DMS53 treated with DMSO at 0.1 percent for 48 hours (cell line): ENCODE results near the gene CHST8.

ENCODE experiments used
- DNase-seq: peaks from one replicate; lab custom pipeline; 2025; ENCODE audit not compliant: unreplicated experiment; lab: John Stamatoyannopoulos, UW

Gene CHST8

DNA sequence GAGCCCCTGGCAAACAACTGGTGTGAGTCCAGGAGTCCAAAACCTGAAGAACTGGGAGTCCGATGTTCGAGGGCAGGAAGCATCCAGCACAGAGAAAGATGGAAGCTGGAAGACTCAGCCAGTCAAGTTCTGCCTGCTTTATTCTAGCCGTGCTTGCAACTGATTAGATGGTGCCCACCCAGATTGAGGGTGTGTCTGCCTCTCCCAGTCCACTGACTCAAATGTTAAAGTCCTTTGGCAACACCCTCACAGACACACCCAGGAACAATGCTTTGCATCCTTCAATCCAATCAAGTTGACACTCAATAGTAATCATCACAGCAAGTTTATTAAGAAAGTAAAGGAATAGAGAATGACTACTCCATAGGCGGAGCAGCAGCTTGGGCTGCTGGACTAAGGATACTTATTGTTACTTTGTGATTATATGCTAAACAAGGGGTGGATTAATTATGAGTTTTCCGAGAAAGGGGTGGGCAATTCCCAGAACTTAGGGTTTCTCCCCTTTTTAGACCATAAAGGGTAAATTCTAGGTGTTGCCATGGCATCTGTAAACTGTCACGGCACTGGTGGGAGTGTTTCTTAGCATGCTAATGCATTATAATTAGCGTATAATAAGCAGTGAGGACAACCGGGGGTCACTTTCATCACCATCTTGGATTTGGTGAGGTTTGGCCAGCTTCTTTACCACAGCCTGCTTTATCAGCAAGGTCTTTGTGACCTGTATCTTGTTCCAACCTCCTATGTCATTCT lies 109.3 kb downstream of the CHST8 start:
- no peak for DNase-seq

GRCh38 chr19:33731881-33732280 lies 110.1 kb downstream of the CHST8 start:
- no peak for DNase-seq

DNA sequence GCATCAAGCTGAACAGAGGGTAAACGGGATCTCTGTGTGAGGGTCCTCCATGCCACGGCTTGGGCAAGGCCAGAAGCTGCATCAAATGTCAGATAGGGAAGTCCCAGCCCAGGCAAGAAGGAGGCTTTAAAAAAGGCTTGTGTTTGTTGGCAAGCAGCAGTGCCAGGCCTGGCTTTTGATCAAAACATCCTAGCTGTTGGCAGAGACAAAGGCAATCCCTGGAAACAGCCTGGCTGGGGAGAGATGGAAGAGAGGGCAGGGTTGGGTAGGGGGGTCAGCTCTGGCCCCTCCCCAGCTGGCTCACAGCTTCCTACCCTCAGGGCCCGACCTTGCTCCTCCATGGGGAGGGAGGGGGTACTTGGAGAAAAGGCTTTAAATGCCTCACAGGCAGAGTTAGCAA lies 113.2 kb downstream of the CHST8 start:
- DNase-seq: no peak

DNA sequence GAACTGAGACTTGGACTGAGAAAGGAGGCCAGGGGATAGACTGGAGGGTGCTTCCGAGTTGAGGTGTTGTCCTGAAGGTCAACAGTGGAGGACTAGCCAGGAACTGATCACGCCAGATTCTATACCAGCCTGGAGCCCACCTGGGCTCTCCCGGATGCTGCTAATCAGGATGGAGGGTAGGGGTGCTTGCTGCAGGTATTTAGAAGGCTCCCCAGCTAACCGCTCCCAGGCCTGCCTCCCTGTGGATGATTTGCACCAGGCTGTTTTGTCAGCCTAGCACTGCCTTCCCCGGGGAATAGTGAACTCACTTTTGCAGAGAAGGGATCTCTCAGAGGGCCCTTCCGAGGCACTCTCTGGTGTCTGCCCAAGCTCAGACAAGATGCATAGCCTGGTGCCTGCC lies 114.4 kb downstream of the CHST8 start:
- DNase-seq: no peak

GRCh38 chr19:33736787-33737186 lies 115.0 kb downstream of the CHST8 start:
- no peak for DNase-seq

DNA sequence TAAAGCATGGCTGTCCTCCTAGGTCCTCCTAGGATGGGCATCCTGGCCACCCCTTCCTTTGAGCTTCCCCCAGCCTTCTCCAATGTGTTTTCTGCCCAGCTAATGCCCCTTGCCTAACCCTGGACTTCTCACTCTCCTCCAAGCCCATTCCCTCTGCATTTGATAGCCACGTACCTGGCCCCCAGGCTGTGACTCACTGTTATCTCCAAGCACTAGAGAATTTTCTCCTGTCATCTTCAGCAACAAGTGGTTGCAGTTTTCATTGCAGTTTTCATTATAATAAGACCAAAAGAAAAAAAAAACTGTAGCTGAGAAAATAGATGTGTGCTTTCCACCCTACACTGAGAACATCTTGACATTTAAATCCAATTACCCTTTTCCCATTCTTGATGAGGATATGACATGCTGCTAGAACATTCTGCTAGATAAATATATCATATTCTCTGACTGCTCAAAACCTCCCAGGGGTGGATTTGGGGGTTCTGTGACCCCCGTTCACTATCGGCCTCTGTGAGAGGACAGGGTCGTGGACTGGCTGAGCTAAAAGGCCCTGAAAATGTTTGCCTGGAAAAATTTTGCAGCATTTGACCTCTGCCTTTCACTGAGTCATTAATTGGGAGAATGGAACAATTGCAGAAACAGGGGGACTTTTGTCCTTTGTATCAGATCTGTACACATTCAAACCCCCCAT lies 116.1 kb downstream of the CHST8 start:
- DNase-seq: no peak

- peak; percentile 3 for DNase-seq
These were observed 119.2 kb downstream of the CHST8 start for GRCh38 chr19:33740811-33741396.

GRCh38 chr19:33745297-33745696 lies 123.5 kb downstream of the CHST8 start:
- no peak for DNase-seq

- no peak for DNase-seq
These were observed 124.4 kb downstream of the CHST8 start for GRCh38 chr19:33746159-33746558.

- no peak for DNase-seq
These were observed 125.5 kb downstream of the CHST8 start for GRCh38 chr19:33747273-33747672.

GRCh38 chr19:33748231-33748630 lies 126.5 kb downstream of the CHST8 start:
- DNase-seq: no peak

DNA sequence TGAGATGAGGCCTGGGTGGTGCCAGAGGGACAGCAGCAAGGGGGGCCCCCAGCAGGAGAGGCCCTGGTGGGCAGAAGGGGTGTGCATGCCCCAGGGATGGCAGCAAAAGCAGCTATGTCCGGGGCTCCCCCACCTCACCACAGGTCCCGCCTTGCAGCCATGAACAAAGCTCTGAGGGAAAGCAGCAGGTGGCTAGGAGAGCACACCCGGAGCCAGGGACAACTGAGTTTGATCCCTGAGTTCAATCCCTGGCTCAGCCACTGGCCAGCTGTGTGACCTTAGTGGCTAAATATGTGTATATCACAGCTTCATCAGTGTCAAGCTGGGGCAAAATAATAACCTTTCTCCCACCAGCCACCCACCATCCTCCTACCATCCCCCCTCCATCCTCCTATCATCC lies 127.3 kb downstream of the CHST8 start:
- no peak for DNase-seq

DNA sequence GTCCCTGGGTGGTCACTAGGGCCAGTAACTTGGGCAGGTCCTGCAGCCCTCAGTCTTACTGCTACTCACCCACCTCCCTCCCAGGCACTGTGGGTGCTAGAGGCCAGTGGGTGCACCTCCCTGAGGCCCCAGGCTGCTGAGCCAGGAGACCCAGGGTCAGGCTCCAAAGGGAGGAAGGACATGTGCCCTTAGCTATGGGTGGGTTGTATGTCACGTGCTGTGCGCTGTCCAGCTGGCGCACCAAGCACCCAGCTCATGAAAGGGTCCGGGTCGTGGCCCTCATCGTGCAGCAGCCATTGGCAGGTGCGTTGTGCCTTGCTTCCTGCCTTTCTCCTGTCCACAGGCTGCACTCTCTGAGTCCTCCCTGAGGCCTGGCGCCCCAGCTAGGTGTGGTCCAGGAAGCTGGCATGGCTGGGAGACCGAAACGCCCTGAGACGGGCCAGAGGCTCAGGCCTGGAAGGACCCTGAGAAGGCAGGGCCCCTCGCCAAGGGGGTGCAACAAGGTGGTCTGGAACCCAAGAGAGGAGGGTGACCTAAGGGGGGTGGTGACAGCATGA lies 127.9 kb downstream of the CHST8 start:
- DNase-seq: no peak

- no peak for DNase-seq
These were observed 129.1 kb downstream of the CHST8 start for GRCh38 chr19:33750587-33751435.

- DNase-seq: no peak
These were observed 129.7 kb downstream of the CHST8 start for GRCh38 chr19:33751436-33751770.

DNA sequence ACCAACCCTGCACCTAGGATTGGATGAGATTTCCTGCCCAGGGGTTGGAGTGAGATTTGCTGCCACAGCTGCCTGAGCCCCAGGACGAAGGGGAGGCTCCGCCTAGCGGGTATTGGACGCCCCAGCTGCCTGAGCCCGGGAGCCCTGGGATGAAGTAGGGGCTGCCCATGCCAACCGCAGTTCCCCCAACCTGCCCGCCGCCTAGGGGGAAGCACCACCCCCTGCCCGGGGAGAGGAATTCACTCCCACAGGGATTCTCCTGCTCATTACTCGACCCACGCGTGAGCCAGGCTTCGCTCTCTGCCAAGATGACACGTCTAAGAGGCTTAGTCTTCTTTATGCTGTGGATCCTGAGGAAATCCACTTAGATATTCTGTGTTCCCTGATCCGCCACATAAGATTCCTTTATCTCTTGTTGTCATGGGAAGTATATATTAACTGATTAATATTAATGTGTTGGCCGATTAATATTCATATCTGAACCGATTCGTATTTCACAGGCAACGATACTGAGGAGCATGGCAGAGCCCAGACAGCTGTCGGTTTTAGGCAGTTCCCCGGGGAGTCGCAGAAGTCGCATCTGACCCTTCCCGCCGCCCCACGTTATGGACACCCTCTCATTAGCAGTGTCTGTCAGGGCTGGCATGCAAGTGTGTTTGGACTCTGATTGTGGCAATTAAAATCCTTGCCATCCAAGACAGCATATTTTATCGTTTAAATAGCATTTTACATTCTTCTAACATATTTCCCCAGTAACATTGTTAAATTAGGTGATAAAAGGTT lies 130.5 kb downstream of the CHST8 start:
- no peak for DNase-seq

GRCh38 chr19:33752945-33753344 lies 131.2 kb downstream of the CHST8 start:
- no peak for DNase-seq

DNA sequence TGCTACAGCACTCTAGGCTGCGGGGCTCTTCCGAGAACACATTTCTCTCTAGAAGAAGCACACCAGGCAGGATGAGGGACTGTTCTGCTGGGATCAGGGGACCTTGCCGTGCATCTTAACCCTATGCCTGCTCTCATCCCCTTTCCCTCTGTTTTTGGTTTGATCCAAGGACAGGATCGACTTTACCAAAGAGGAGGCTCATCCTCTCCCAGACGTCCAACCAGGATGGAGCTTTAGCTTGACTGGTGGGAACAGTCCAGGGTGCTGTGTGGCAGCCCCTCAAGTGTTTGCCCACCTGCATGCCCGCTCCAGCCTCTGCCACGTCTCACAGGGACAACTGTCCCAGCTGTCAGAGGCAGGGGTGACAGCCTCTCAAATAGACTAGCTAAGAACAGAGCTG lies 132.6 kb downstream of the CHST8 start:
- no peak for DNase-seq

GRCh38 chr19:33755099-33756035 lies 133.6 kb downstream of the CHST8 start:
- no peak for DNase-seq
